HL-60/S4 treated with retinoic acid at 250 ng/mL for 4 days and 3 days (cell line): Measurements from ENCODE around the gene HES5.

ENCODE experiments used
- in situ Hi-C: fragments of 300-500 bp; cut with MboI; formaldehyde crosslinking; loops from 2 replicates; pipeline ENCODE4 v1.7.0; 2022; ENCODE audit warnings: low sequenced_read_pairs

HES5 gene

DNA sequence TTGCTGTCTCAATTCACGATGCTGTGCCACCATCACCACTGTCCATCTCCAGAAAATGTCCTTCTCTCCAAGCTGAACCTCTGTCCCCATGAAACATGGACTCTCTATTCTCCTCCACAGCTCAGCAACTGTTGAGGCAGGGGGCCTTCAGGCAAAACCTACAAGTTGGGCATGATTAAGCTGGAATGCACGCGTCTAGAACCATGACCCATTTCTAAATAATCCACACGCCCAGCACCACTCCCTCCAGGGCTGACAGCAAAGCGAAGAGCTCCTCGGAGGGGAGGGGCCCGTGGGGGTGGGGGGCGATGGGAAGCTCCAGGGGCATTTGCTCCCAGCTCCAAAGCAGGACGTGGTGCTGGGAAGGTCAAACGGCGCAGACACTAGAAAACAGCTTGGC is 3.3 kb upstream of the HES5 start:
- in situ Hi-C loops = no loop called here

GRCh38 chr1:2532485-2533160 is 2.6 kb upstream of the HES5 start:
- in situ Hi-C loops = no loop called here

- in situ Hi-C loops = no loop called here
These were observed 674 bp upstream of the HES5 start for GRCh38 chr1:2530513-2531361.

- in situ Hi-C loops = no loop called here
These were observed 888 bp downstream of the HES5 start for GRCh38 chr1:2528966-2529783.

- in situ Hi-C loops = no loop called here
These were observed 1.5 kb downstream of the HES5 start for GRCh38 chr1:2528611-2528965.

DNA sequence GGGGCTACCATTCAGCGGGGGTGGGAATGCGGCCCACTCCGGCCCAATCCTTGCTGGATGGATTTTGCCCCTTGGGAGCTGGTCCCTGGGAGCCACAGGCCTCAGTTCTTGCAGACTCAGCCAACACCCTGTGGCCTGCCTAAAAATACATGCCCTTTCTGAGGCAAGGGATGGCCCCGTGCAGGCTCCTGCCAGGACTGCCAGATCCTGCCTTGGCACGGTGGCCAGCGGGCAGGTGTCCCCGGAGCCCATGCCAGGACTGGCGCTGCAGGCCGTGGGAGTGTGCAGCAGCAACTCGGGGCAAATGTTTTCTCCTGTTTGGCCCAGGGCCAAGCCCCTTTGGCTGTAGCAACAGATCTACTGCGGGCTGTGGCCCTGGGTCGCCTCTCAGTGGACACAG is 2.0 kb downstream of the HES5 start:
- in situ Hi-C loops = no loop called here

DNA sequence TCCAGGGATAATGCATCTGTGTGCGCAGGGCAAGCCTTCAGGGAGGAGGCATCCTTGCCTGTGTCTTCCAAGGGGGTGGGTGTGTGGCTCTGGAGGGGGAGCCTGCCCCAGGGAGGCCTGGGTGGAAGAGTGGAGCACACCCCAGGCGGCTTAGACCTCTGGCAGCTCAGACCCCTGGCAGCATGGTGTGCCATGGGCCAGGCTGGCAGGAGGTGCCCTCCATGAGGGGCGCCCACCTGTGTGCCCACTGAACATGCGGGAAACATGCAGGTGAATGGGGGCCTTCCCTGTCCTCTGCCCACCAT is 2.6 kb downstream of the HES5 start:
- in situ Hi-C loops = no loop called here

DNA sequence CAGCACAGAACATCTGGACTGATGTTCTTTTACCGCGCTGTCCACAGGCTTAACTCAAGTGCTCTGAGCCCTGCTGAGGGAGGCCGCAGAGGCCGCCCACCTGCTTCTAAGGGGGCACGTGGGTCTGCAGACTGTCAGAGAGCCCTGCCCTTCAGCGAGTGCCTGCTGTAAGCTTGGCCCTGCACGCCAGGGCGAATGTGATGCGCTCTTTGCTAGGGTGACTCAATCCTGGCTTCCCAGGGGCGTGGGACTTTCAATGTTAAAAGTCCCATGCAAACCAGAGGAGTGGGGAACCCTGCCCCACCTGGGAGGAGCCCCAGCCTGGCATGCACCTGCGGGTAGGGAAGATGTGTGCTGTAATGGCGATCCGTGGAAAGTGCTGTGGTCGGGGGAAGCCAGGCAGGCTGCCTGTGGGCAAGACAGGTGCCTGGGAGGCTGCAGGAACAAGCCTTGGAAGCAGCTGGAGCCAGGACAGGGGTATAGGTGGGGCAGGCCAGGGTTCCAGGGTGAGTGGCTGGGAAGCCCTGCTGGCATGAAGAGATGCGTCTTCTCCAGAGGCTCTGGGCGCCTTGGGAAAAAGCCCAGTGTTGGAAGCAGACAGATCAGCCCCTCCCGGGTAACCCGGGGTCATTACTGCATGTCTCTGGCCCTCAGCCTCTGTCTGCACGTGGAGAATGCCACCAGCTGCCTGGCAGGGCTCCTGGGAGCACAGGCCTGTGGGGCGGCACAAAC is 3.1 kb downstream of the HES5 start:
- in situ Hi-C loops = no loop called here

DNA sequence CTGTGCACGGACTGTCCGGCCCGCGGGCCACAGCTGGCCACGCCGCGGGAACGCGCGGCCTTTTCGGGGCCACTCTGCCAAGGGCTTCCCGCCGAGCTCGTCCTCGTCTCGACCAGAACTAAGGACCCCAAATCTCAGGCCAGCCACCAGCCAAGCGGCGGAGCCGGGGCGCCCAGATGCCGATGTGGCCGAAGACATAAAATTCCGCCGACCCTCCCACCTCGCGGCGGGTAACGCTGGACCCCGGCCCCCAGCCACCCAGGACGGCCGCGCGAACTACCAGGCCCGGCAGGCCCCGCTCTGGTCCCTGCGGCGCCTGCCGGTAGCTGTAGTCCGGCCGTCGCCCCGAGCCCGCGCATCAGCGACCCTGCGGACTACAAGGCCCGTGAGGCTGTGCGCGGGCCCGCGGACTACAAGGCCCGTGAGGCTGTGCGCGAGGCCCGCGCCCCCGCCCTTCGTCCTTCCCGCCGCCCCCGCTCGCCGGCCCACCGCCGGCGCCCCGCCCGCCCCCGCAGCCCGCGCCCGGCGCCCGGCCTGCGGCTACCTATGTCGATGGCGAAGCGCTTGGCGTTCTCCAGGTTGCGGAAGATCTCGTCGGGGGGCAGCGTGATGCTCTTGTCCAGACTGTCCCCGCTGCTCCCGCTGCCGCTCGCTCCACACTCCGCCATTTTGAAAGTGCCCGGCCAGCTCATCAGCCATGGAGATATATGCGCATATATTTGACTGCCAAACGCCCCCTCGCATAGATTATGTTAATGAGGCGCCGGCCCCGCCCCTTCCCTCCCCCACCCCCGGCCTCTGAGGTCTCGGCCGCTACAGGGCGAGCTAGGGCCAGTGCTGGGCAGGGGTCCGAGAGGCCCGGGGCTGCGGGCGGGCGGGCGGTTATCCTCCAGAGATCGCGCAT is 3.9 kb downstream of the HES5 start, which contains the start of gene PANK4:
TSS of gene PANK4 (minus strand) at position 677 of the 904 bp plus-strand sequence. CDS start at position 668, 9 bp downstream.
- in situ Hi-C loops = no loop called here

DNA sequence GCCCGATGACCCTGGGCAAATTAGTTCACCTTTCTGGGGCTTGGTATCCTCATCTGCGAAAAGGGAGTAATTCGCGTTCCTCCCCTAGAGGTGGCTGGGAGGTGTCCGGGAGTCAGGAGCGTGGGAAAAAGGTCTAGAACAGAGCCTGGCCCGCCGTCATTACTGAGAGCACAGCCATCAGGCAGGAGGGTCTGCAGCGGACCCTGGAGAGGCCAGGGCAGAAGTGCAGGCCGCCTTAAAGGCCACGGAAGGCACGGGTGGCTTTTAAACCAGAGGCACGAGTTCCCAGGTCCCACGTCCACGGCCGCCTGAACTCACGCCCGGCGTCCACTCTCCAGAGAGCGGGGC is 4.5 kb downstream of the HES5 start:
- in situ Hi-C loops = no loop called here

- in situ Hi-C loops = no loop called here
These were observed 6.0 kb downstream of the HES5 start for GRCh38 chr1:2523891-2524609.

- in situ Hi-C loops = no loop called here
These were observed 6.7 kb downstream of the HES5 start for GRCh38 chr1:2523191-2523890.

DNA sequence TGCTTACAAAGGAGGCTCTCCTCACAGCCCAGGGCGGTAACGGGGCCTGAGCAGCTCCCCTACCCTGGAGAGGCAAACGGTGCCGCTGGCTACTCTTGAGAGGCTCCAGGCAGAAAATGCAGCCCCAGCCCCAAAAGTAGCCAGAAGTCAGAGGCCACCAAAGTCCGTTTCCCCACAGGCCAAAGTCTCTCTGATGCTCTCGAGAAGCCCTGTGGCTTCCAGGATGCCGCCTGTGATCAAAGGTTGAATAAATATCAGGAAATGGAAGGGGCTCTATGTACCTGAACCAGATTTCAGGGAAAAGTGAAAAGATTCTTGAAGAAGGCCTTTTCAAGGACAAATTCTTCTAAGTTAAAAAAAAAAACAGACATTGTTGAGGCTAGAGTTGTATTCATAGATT is 7.8 kb downstream of the HES5 start:
- in situ Hi-C loops = no loop called here

DNA sequence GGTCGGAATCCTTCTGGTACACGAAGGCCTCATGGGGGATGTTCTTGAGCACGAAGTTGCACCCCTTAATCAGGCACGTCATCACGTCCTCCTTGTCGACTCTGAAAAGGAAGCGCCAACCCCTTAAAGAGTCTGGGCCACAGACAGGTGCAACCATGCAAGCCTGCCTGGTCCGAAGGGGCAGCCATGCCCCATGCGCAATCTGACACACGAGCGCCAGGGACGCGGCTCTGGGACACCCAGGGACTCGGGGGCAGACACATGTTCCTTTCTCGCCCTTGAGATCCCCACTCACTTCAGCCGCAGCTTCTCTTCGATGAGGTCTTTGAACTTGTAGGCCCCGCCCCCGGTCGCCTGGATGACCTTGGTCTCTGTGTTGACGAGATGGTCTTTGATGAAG is 9.3 kb downstream of the HES5 start:
- in situ Hi-C loops = no loop called here

GRCh38 chr1:2520206-2520605 is 9.9 kb downstream of the HES5 start:
- in situ Hi-C loops = no loop called here

GRCh38 chr1:2519729-2520128 is 10.3 kb downstream of the HES5 start:
- in situ Hi-C loops = no loop called here

DNA sequence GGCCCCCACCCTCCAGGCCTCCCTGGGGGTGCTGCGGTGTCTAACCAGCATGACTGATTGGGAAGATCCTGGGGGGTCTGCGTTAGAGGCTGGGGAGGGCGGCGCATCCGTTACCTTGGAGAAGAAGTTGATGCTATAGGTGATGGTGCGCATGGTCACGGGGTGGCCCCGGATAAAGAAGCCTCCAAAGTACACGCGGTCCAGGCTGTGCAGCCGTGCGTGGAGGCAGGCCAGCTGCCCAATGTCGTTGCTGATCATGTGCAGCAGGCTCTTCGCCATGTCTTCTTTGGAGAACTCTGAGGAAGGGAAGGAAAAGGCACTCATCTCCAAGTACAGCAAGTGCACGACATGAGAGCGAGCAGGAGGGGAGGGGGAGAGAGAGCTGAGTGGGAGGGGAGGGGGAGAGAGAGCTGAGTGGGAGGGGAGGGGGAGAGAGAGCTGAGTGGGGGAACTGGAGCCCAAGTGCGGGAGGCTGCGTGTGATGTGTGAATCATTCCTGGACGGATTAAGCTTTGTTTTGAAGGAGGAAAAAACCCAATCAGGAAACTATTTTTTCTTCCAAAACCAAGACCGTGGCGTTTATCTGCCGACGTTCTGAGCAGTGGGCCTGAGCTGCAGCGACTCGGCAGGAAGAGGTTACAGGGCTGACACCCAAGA is 10.9 kb downstream of the HES5 start:
- in situ Hi-C loops = no loop called here

DNA sequence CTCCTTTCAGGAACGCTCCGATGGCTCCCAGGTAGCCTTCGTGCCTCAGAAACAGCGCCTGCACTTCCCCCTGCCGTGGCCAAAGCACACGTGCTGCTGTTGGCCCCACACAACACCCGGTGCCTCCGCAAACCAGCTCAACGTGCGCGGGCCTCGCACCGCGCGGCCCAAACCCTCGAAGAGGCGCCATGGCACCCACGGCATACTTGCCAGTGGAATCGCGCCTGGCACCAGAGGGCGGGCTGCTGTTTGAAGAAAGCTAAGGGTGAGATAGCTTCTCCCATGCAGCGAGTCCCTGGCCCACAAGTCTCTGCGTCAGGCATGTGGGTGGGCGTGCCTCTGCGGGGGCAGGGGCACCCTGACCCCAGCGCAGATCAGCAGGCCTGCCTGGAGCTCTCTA is 11.5 kb downstream of the HES5 start:
- in situ Hi-C loops = no loop called here
